ENCODE results near the gene PTPN23. TPM values are rescaled to one million over a fixed set of nuclear protein-coding genes. Genes with fewer than 3 reads are reported as not detected.

Gene PTPN23
- total RNA-seq, 4 donors from 2014 or later, result 30.8 to 277 (median 90.7) TPM

- no peak overlapping the region for H3K27ac ChIP-seq
- TF ChIP-seq POLR2A (IDR thresholded peaks at IDR 0.05), result no peak
- H3K4me3 ChIP-seq, result no peak overlapping the region
- no peaks in the 10 kb centered on the region for H3K9me3 ChIP-seq
- no peak for DNase-seq (ENCODE audit: low spot score in 2 of 2)
- no peaks in the 10 kb centered on the region for H3K27me3 ChIP-seq
- 79 to 87% methylated on average over 6 to 11 of the region's 11 CpGs for WGBS, 2 donors
- peaks cover 0 to 82% (median 4%) of the 10 kb centered on the region in 3 donors for H3K36me3 ChIP-seq
- H3K4me1 ChIP-seq, result peaks cover 0 to 22% (median 11%) of the 10 kb centered on the region in 4 donors
Measured at GRCh38 chr3:47425383-47425778, 44.6 kb downstream of the PTPN23 start.

GRCh38 chr3:47425959-47426358, 45.1 kb downstream of the PTPN23 start:
- no peak for DNase-seq (ENCODE audit: low spot score in 2 of 2)
- WGBS, 2 donors, result 88 to 90% methylated on average over 9 of the region's 9 CpGs
- Histone ChIP-seq H3K27ac (no peak overlapping the region), H3K36me3 (peaks cover 0 to 76% (median 4%) of the 10 kb centered on the region in 3 donors), H3K9me3 (no peaks in the 10 kb centered on the region), H3K27me3 (no peaks in the 10 kb centered on the region), H3K4me3 (no peak overlapping the region), H3K4me1 (peaks cover 0 to 17% (median 11%) of the 10 kb centered on the region in 4 donors)
- TF ChIP-seq POLR2A (IDR thresholded peaks at IDR 0.05), result no peak
- no peak for TF ChIP-seq CTCF (IDR thresholded peaks at IDR 0.05)
- TF ChIP-seq EP300 (IDR thresholded peaks at IDR 0.05), result no peak

GRCh38 chr3:47427866-47428265, 47.0 kb downstream of the PTPN23 start:
- no peaks in the 10 kb centered on the region for H3K9me3 ChIP-seq
- TF ChIP-seq POLR2A (IDR thresholded peaks at IDR 0.05) (no peak), EP300 (IDR thresholded peaks at IDR 0.05) (no peak), CTCF (IDR thresholded peaks at IDR 0.05) (no peak)
- no peak overlapping the region for H3K4me3 ChIP-seq
- 94 to 98% methylated on average over 6 of the region's 6 CpGs for WGBS, 2 donors
- H3K27ac ChIP-seq, result no peak overlapping the region
- no peaks in the 10 kb centered on the region for H3K27me3 ChIP-seq
- peaks cover 0 to 83% (median 4%) of the 10 kb centered on the region in 3 donors for H3K36me3 ChIP-seq
- DNase-seq (ENCODE audit: low spot score in 2 of 2), result no peak
- H3K4me1 ChIP-seq, result peaks cover 0 to 2% (median 0%) of the 10 kb centered on the region in 4 donors

- Histone ChIP-seq H3K27ac (no peak overlapping the region), H3K36me3 (peaks cover 0 to 83% (median 4%) of the 10 kb centered on the region in 3 donors), H3K9me3 (no peaks in the 10 kb centered on the region), H3K4me1 (peaks cover 0 to 2% (median 0%) of the 10 kb centered on the region in 4 donors), H3K4me3 (no peak overlapping the region), H3K27me3 (no peaks in the 10 kb centered on the region)
- TF ChIP-seq POLR2A (IDR thresholded peaks at IDR 0.05) (no peak), EP300 (IDR thresholded peaks at IDR 0.05) (no peak), CTCF (IDR thresholded peaks at IDR 0.05) (no peak)
- 73 to 81% methylated on average over 6 of the region's 6 CpGs for WGBS, 2 donors
- no peak for DNase-seq (ENCODE audit: low spot score in 2 of 2)
Measured at GRCh38 chr3:47428662-47429061, 47.8 kb downstream of the PTPN23 start.

GRCh38 chr3:47429476-47430270, 48.9 kb downstream of the PTPN23 start:
- DNase-seq (ENCODE audit: low spot score in 2 of 2), result no peak

More at GRCh38 chr3:47429476-47430270, 48.9 kb downstream of the PTPN23 start:
- peaks cover 0 to 83% (median 4%) of the 10 kb centered on the region in 3 donors for H3K36me3 ChIP-seq
- H3K27me3 ChIP-seq, result no peaks in the 10 kb centered on the region
- H3K4me3 ChIP-seq, result no peak overlapping the region
- TF ChIP-seq CTCF (IDR thresholded peaks at IDR 0.05) (no peak), EP300 (IDR thresholded peaks at IDR 0.05) (no peak), POLR2A (IDR thresholded peaks at IDR 0.05) (no peak)
- no peaks in the 10 kb centered on the region for H3K9me3 ChIP-seq
- WGBS, 2 donors, result 72 to 77% methylated on average over 9 of the region's 9 CpGs
- H3K27ac ChIP-seq, result no peak overlapping the region
- peaks cover 0 to 2% (median 0%) of the 10 kb centered on the region in 4 donors for H3K4me1 ChIP-seq

All from tibial nerve (tissue), 4 donors.